GM19043 (cell line): ENCODE results near the gene SLC10A1.

Experiments used
- ATAC-seq: cut with Tn5 transposase; IDR thresholded peaks from one replicate; pipeline ENCODE4 v1.9.1; 2021; ENCODE audit warnings: low read depth; ENCODE audit not compliant: unreplicated experiment

SLC10A1 gene

GRCh38 chr14:69726761-69727511, 70.1 kb downstream of the SLC10A1 start:
- ATAC-seq, result no peak
